KMS-11 (cell line): Measurements from ENCODE around the gene NLRC5.

Source experiments
- H2AFZ ChIP-seq: fragments of 200-600 bp; sonication (generic); 2 replicates; pipeline ENCODE4 v1.6.1; 2016; ENCODE audit warnings: antibody characterized with exemption, mixed run types, low read depth
- H3K27ac ChIP-seq: fragments of 200-600 bp; sonication (generic); 2 replicates; pipeline ENCODE4 v1.6.1; 2016; ENCODE audit warnings: mild to moderate bottlenecking, mixed run types
- H3K27me3 ChIP-seq: fragments of 200-600 bp; sonication (generic); 2 replicates; pipeline ENCODE4 v1.6.1; 2017; ENCODE audit warnings: mild to moderate bottlenecking, low read depth, mixed run types, moderate library complexity; ENCODE audit not compliant: insufficient read depth
- H3K36me3 ChIP-seq: fragments of 200-600 bp; sonication (generic); 2 replicates; pipeline ENCODE4 v1.6.1; 2017; ENCODE audit warnings: mild to moderate bottlenecking, mixed run types; ENCODE audit not compliant: insufficient read depth
- H3K4me1 ChIP-seq: fragments of 200-600 bp; sonication (generic); 2 replicates; pipeline ENCODE4 v1.6.1; 2016; ENCODE audit warnings: mild to moderate bottlenecking, low read depth, mixed run types; ENCODE audit not compliant: poor library complexity, severe bottlenecking
- H3K4me2 ChIP-seq: fragments of 200-600 bp; sonication (generic); 2 replicates; pipeline ENCODE4 v1.7.0; 2016; ENCODE audit warnings: mild to moderate bottlenecking, mixed run types
- H3K4me3 ChIP-seq: fragments of 200-600 bp; sonication (generic); IDR thresholded peaks from 2 replicates; pipeline ENCODE4 v1.6.1; 2017; ENCODE audit warnings: low read depth, low read length, mixed read lengths; ENCODE audit not compliant: insufficient read depth
- H3K79me2 ChIP-seq: fragments of 200-600 bp; sonication (generic); 2 replicates; pipeline ENCODE4 v1.6.1; 2016; ENCODE audit warnings: low read depth, mixed run types; ENCODE audit not compliant: insufficient read depth
- H3K9ac ChIP-seq: fragments of 200-600 bp; sonication (generic); 2 replicates; pipeline ENCODE4 v1.6.1; 2016; ENCODE audit warnings: mild to moderate bottlenecking, mixed run types
- H4K20me1 ChIP-seq: fragments of 200-600 bp; sonication (generic); 2 replicates; pipeline ENCODE4 v1.6.1; 2016; ENCODE audit warnings: mild to moderate bottlenecking, mixed run types; ENCODE audit not compliant: insufficient read depth
- CTCF ChIP-seq: fragments of 200-600 bp; sonication (generic); conservative IDR thresholded peaks from 2 replicates; pipeline ENCODE4 v1.6.1; 2017; ENCODE audit warnings: low read depth, mild to moderate bottlenecking, antibody characterized with exemption, low read length, moderate library complexity, mixed read lengths

The NLRC5 gene

GRCh38 chr16:56950455-56950854 is 38.9 kb upstream of the NLRC5 start:
- H3K4me2 ChIP-seq = no peak overlapping the region
- H4K20me1 ChIP-seq = no peaks in the 10 kb centered on the region
- H3K4me3 ChIP-seq = no peak overlapping the region
- H3K27ac ChIP-seq = no peak overlapping the region; the same call in 1 of the 2 replicates
- H3K36me3 ChIP-seq = no peaks in the 10 kb centered on the region
- H2AFZ ChIP-seq = no peak overlapping the region
- H3K27me3 ChIP-seq = no peaks in the 10 kb centered on the region
- peaks cover 58% of the 10 kb centered on the region for H3K4me1 ChIP-seq
- H3K9ac ChIP-seq = no peak overlapping the region
- H3K79me2 ChIP-seq = no peaks in the 10 kb centered on the region
- no peak for TF ChIP-seq CTCF

- Histone ChIP-seq H3K9ac (no peak overlapping the region), H2AFZ (no peak overlapping the region; the same call in 1 of the 2 replicates), H3K27me3 (no peaks in the 10 kb centered on the region), H3K27ac (no peak overlapping the region), H3K4me3 (no peak overlapping the region), H3K79me2 (no peaks in the 10 kb centered on the region), H4K20me1 (no peaks in the 10 kb centered on the region), H3K36me3 (no peaks in the 10 kb centered on the region), H3K4me2 (peak overlapping the region; percentile 8; the same call in 1 of the 2 replicates), H3K4me1 (peaks cover 52% of the 10 kb centered on the region)
- TF ChIP-seq CTCF = peak; percentile 72
Observed at GRCh38 chr16:56950881-56951771, 38.2 kb upstream of the NLRC5 start.

GRCh38 chr16:56953006-56953405 is 36.4 kb upstream of the NLRC5 start:
- H3K36me3 ChIP-seq = no peaks in the 10 kb centered on the region
- H3K4me1 ChIP-seq = peaks cover 37% of the 10 kb centered on the region
- no peaks in the 10 kb centered on the region for H4K20me1 ChIP-seq
- H3K27me3 ChIP-seq = no peaks in the 10 kb centered on the region
- no peak overlapping the region for H3K4me3 ChIP-seq
- no peak for TF ChIP-seq CTCF
- H3K79me2 ChIP-seq = no peaks in the 10 kb centered on the region
- H3K27ac ChIP-seq = no peak overlapping the region
- no peak overlapping the region for H2AFZ ChIP-seq
- H3K9ac ChIP-seq = no peak overlapping the region
- H3K4me2 ChIP-seq = no peak overlapping the region

GRCh38 chr16:56956076-56956475 is 33.3 kb upstream of the NLRC5 start:
- no peaks in the 10 kb centered on the region for H3K79me2 ChIP-seq
- no peaks in the 10 kb centered on the region for H3K27me3 ChIP-seq
- no peak for TF ChIP-seq CTCF
- H3K36me3 ChIP-seq = no peaks in the 10 kb centered on the region
- no peak overlapping the region for H3K27ac ChIP-seq
- no peak overlapping the region for H3K4me3 ChIP-seq
- H3K9ac ChIP-seq = no peak overlapping the region
- H3K4me1 ChIP-seq = peaks cover 10% of the 10 kb centered on the region
- no peak overlapping the region for H3K4me2 ChIP-seq
- H2AFZ ChIP-seq = no peak overlapping the region
- no peaks in the 10 kb centered on the region for H4K20me1 ChIP-seq
